Lung (tissue), 12 donors: ENCODE measurements around the gene MFAP2. TPM values are rescaled to one million over a fixed set of nuclear protein-coding genes. Genes with fewer than 3 reads are reported as not detected.
A peak's percentile ranks its signal among the peaks of the same experiment; 100 is the strongest.

Source experiments
- ATAC-seq: fragments of 200-7000 bp; cut with Tn5 transposase; one replicate; pipeline ENCODE4 v1.9.1; 2020; ENCODE audit warnings: moderate number of reproducible peaks; ENCODE audit not compliant: insufficient read depth, low FRiP score
- DNase-seq, 3 donors: peaks; one replicate each; pipeline ENCODE4 v3.0.0-alpha.2; 2013 to 2017
- H3K27ac ChIP-seq, 2 donors: one replicate each; pipeline ENCODE4 v1.5.1; 2013; ENCODE audit warnings: mild to moderate bottlenecking in 2 of 2, moderate library complexity in 2 of 2, control low read depth in 1 of 2, inconsistent platforms in 1 of 2, low read depth in 1 of 2, low read length in 1 of 2
- H3K27me3 ChIP-seq, 3 donors: one replicate each; pipeline ENCODE4 v1.5.1; 2013; ENCODE audit warnings: low read length in 2 of 3; ENCODE audit not compliant: control insufficient read depth in 3 of 3, insufficient read depth in 3 of 3
- H3K36me3 ChIP-seq, 4 donors: one replicate each; pipeline ENCODE4 v1.5.1; 2013; ENCODE audit warnings: low read length in 4 of 4, mild to moderate bottlenecking in 1 of 4, moderate library complexity in 1 of 4; ENCODE audit not compliant: control insufficient read depth in 4 of 4, insufficient read depth in 4 of 4
- H3K4me1 ChIP-seq, 5 donors: one replicate each; pipeline ENCODE4 v1.5.1; 2013; ENCODE audit warnings: low read length in 5 of 5, mild to moderate bottlenecking in 2 of 5, moderate library complexity in 1 of 5; ENCODE audit not compliant: control insufficient read depth in 5 of 5, insufficient read depth in 5 of 5
- H3K4me3 ChIP-seq: one replicate; pipeline ENCODE4 v1.5.1; 2013; ENCODE audit warnings: mild to moderate bottlenecking, control low read depth, moderate library complexity
- H3K9ac ChIP-seq, 2 donors: one replicate each; pipeline ENCODE4 v1.5.1; 2013; ENCODE audit warnings: low read length in 2 of 2, control low read depth in 1 of 2; ENCODE audit not compliant: insufficient read depth in 1 of 2
- H3K9me3 ChIP-seq, 4 donors: one replicate each; pipeline ENCODE4 v1.5.1; 2013; ENCODE audit warnings: low read length in 3 of 4, mild to moderate bottlenecking in 1 of 4, moderate library complexity in 1 of 4; ENCODE audit not compliant: control insufficient read depth in 4 of 4, insufficient read depth in 3 of 4
- WGBS, 2 donors: extraction: QIAGEN DNeasy Blood & Tissue Kit; methylation state at CpG; one replicate each; pipeline ENCODE4 v1.1.7; 2013; 5-methylcytosine and 5-hydroxymethylcytosine counted together
- polyA plus RNA-seq, 2 donors: library from polyadenylated mRNA; stranded (reverse); fragments of 200-250 nt; gene quantifications; one replicate each; pipeline ENCODE4 v1.2.1, GENCODE V29; 2013
- total RNA-seq, 2 donors: library from RNA; depleted of rRNA in 1 of 2; stranded (reverse); fragments of >200 nt in 1 of 2; gene quantifications; one replicate each; pipeline ENCODE4 v1.2.1, GENCODE V29; 2014 to 2021
- TF ChIP-seq, protein P1 (sequence below): IDR thresholded peaks from 2 replicates; pipeline ENCODE4 v1.5.1; 2012; ENCODE audit warnings: mild to moderate bottlenecking; ENCODE audit errors: control extremely low read depth, extremely low read depth
- donor health status: control.
- donor health status: control.
- donor health status: Bipolar disorder and iron deficiency.
- donor health status: healthy.
- donor health status: DM: yes; HTN: yes; CAD: no.

Gene MFAP2
- total and polyA plus RNA-seq, 4 donors: 7.4 to 28.5 (median 12.5) TPM

- 5 to 6% methylated on average over 43 to 57 of the region's 57 CpGs for WGBS, 2 donors
- peaks cover 0 to 8% (median 0%) of the 10 kb centered on the region in 4 donors for H3K36me3 ChIP-seq
- H3K9ac ChIP-seq: no peak overlapping the region
- ATAC-seq (peak; percentile 85), DNase-seq (peak; percentile 80 to 89 (median 88))
- H3K9me3 ChIP-seq: peaks cover 0 to 1% (median 0%) of the 10 kb centered on the region in 4 donors
- H3K4me3 ChIP-seq: peak overlapping the region; percentile 20
- no peaks in the 10 kb centered on the region for H3K27me3 ChIP-seq
- H3K4me1 ChIP-seq: peaks cover 0 to 14% (median 0%) of the 10 kb centered on the region in 5 donors
- H3K27ac ChIP-seq: peak overlapping the region in 1 of 2 donors; percentile 37
- TF ChIP-seq, protein P1, sequence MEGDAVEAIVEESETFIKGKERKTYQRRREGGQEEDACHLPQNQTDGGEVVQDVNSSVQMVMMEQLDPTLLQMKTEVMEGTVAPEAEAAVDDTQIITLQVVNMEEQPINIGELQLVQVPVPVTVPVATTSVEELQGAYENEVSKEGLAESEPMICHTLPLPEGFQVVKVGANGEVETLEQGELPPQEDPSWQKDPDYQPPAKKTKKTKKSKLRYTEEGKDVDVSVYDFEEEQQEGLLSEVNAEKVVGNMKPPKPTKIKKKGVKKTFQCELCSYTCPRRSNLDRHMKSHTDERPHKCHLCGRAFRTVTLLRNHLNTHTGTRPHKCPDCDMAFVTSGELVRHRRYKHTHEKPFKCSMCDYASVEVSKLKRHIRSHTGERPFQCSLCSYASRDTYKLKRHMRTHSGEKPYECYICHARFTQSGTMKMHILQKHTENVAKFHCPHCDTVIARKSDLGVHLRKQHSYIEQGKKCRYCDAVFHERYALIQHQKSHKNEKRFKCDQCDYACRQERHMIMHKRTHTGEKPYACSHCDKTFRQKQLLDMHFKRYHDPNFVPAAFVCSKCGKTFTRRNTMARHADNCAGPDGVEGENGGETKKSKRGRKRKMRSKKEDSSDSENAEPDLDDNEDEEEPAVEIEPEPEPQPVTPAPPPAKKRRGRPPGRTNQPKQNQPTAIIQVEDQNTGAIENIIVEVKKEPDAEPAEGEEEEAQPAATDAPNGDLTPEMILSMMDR: peak; percentile 68
Observed at GRCh38 chr1:16960560-16961296, 19.7 kb downstream of the MFAP2 start.

DNA sequence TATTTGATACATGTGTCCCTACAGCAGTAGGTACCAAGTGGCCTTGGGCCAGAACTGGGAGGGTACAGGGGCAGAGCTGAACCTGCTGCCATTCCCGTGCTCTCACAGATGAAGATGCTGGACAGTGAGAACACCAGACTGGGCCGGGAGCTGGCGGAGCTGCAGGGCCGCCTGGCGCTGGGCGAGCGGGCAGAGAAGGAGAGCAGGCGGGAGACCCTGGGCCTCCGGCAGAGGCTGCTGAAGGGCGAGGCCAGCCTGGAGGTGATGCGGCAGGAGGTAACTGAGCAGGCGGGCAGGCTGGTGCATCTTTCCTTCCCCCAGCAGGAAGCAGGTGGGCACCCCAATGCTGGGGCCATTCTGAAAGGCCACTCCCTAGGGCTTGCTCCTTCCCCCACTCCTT, 21.9 kb downstream of the MFAP2 start:
- Histone ChIP-seq H3K9ac (no peak overlapping the region), H3K9me3 (peaks cover 0 to 1% (median 0%) of the 10 kb centered on the region in 4 donors), H3K27ac (no peak overlapping the region), H3K36me3 (peaks cover 0 to 13% (median 1%) of the 10 kb centered on the region in 4 donors), H3K27me3 (no peaks in the 10 kb centered on the region), H3K4me1 (peaks cover 0 to 14% (median 0%) of the 10 kb centered on the region in 5 donors), H3K4me3 (no peak overlapping the region)
- ATAC-seq: no peak
- DNase-seq: no peak
- WGBS, 2 donors: 93 to 97% methylated on average over 12 of the region's 12 CpGs
- TF ChIP-seq, protein P1: no peak

- TF ChIP-seq, protein P1: no peak
- H3K4me3 ChIP-seq: no peak overlapping the region
- no peak overlapping the region for H3K27ac ChIP-seq
- DNase-seq (no peak), ATAC-seq (no peak)
- H3K9me3 ChIP-seq: no peaks in the 10 kb centered on the region
- peaks cover 0 to 13% (median 1%) of the 10 kb centered on the region in 4 donors for H3K36me3 ChIP-seq
- WGBS, 2 donors: 19 to 69% methylated on average over 8 of the region's 8 CpGs
- H3K4me1 ChIP-seq: peaks cover 0 to 14% (median 0%) of the 10 kb centered on the region in 5 donors
- H3K27me3 ChIP-seq: no peaks in the 10 kb centered on the region
- H3K9ac ChIP-seq: no peak overlapping the region
Observed at GRCh38 chr1:16957731-16958130, 22.7 kb downstream of the MFAP2 start.
